ENCODE data around the gene DNM3. TPM values are rescaled to one million over a fixed set of nuclear protein-coding genes. Genes with fewer than 3 reads are reported as not detected.

Gene DNM3
- total RNA-seq, 1 experiment from 2014 or later: 0.11 TPM

DNA sequence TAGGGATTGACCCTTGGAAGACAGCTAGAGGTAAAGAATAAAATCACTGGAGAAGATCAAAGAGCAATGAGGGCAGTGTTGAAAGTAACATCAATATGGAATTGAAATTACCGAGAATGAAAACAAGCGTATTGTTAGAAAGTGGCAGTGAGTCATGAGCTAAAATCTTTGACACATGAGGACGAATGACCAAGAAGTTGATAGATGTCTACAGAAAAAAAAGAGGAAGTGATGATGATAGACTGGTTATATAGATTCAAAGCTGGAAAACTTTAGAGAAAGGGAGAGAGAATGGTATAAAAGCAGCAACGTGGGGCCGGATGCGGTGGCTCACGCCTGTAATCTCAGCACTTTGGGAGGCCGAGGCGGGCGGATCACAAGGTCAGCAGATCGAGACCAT, 12.5 kb upstream of the DNM3 start:
- Histone ChIP-seq H3K4me3 (ENCODE audit: low read depth, low read length) (no peak overlapping the region), H3K27me3 (replicated peaks; ENCODE audit: control insufficient read depth, insufficient read depth, low read length) (no peaks in the 10 kb centered on the region), H3K36me3 (ENCODE audit: control insufficient read depth, insufficient read depth, low read length) (no peaks in the 10 kb centered on the region), H3K9me3 (peaks cover 13% of the 10 kb centered on the region; the same call in 1 of the 2 replicates), H3K4me1 (no peaks in the 10 kb centered on the region)
- no peak overlapping the region for H3K4me3 Mint-ChIP-seq (ENCODE audit: unreplicated experiment)
- ChIA-PET POLR2A (no interaction called here), CTCF (no interaction called here)
- no peak for DNase-seq
- no peaks in the 10 kb centered on the region for H3K4me1 Mint-ChIP-seq (ENCODE audit: low read depth, unreplicated experiment)
- H3K36me3 Mint-ChIP-seq (ENCODE audit: insufficient read depth, unreplicated experiment): no peaks in the 10 kb centered on the region
- intact Hi-C loops (cut with micrococcal nuclease; ENCODE audit: unreplicated experiment): no loop called here
- no TSS peak for BruUV-seq (replicated peaks)
- TF ChIP-seq, protein P1, sequence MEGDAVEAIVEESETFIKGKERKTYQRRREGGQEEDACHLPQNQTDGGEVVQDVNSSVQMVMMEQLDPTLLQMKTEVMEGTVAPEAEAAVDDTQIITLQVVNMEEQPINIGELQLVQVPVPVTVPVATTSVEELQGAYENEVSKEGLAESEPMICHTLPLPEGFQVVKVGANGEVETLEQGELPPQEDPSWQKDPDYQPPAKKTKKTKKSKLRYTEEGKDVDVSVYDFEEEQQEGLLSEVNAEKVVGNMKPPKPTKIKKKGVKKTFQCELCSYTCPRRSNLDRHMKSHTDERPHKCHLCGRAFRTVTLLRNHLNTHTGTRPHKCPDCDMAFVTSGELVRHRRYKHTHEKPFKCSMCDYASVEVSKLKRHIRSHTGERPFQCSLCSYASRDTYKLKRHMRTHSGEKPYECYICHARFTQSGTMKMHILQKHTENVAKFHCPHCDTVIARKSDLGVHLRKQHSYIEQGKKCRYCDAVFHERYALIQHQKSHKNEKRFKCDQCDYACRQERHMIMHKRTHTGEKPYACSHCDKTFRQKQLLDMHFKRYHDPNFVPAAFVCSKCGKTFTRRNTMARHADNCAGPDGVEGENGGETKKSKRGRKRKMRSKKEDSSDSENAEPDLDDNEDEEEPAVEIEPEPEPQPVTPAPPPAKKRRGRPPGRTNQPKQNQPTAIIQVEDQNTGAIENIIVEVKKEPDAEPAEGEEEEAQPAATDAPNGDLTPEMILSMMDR (IDR thresholded peaks at IDR 0.05; ENCODE audit: insufficient read depth in 1 of 2, low read depth in 1 of 2, low read length in 1 of 2, severe bottlenecking in 1 of 2, unreplicated experiment in 1 of 2): no peak
- H3K27ac Mint-ChIP-seq (ENCODE audit: unreplicated experiment): no peak overlapping the region
- peaks cover 2% of the 10 kb centered on the region for H3K27me3 Mint-ChIP-seq (ENCODE audit: insufficient read depth, unreplicated experiment)
- H3K9me3 Mint-ChIP-seq (ENCODE audit: unreplicated experiment): peaks cover 38% of the 10 kb centered on the region

DNA sequence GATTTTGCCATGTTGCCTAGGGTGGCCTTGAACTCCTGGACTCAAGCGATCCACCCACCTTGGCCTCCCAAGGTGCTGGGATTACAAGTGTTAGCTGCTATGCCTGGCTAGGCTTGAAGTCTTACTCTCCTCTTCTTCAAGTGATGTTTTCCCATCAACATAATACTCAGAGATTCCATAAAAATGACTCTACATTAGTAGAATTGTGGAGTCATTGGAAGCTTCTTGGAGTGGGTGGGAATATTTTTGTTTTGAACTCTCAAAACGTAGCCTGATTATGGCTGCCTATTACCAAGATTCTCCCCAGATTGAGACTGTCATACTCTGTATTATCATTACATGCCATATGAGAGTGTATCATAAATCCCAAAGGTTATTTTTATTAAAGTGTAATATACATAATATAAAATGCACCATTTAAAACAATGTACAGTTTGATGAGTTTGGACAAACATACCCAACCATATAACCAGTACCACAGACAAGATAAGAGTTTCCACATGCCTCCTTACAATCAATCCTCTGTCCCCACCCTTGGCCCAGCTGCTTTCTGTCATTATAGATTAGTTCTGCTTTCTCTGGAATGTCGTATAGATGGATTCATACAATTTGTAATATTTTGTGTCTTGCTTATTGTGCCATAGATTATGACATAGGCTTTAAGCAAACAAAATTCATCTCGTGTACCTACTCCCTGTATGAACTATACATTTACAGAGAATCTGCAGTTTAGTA, 8.0 kb upstream of the DNM3 start:
- no peak overlapping the region for H3K27ac Mint-ChIP-seq (ENCODE audit: unreplicated experiment)
- CTCF ChIA-PET: no interaction called here

DNA sequence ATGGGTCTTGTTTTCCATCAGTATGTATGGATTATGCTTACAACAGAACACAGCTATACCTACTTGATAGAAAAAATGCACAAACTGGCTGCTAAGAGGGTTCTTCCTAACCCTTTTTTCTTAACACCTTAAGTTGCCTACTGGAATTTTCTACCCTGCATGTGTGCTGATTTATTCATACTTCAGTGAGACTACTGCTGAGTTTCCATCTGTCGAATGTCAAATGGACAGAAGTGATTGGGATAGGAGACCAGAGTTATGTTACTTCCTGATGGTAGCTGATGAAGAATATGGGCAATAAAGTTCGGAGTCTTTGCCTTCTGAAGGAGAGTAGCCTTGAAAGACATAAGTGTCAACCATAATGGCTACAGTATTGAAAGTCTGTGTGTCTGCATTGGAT, 6.5 kb upstream of the DNM3 start:
- H3K36me3 ChIP-seq (ENCODE audit: control insufficient read depth, insufficient read depth, low read length): no peaks in the 10 kb centered on the region
- H3K4me3 ChIP-seq (ENCODE audit: low read depth, low read length): no peak overlapping the region
- H3K9me3 ChIP-seq: no peaks in the 10 kb centered on the region
- no TSS peak for BruUV-seq (replicated peaks)
- Mint-ChIP-seq H3K27ac (ENCODE audit: unreplicated experiment) (no peak overlapping the region), H3K4me1 (ENCODE audit: low read depth, unreplicated experiment) (no peaks in the 10 kb centered on the region), H3K36me3 (ENCODE audit: insufficient read depth, unreplicated experiment) (no peaks in the 10 kb centered on the region), H3K9me3 (ENCODE audit: unreplicated experiment) (no peaks in the 10 kb centered on the region), H3K27me3 (ENCODE audit: insufficient read depth, unreplicated experiment) (peaks cover 9% of the 10 kb centered on the region), H3K4me3 (ENCODE audit: unreplicated experiment) (no peak overlapping the region)
- no peaks in the 10 kb centered on the region for H3K27me3 ChIP-seq (replicated peaks; ENCODE audit: control insufficient read depth, insufficient read depth, low read length)
- CTCF ChIA-PET: no interaction called here
- no peak for DNase-seq
- POLR2A ChIA-PET: no interaction called here
- H3K4me1 ChIP-seq: no peaks in the 10 kb centered on the region
- TF ChIP-seq, protein P1 (IDR thresholded peaks at IDR 0.05; ENCODE audit: insufficient read depth in 1 of 2, low read depth in 1 of 2, low read length in 1 of 2, severe bottlenecking in 1 of 2, unreplicated experiment in 1 of 2): no peak
- intact Hi-C loops (cut with micrococcal nuclease; ENCODE audit: unreplicated experiment): no loop called here

More for the DNA sequence above, 8.0 kb upstream of the DNM3 start:
- POLR2A ChIA-PET: no interaction called here
- DNase-seq: no peak
- BruUV-seq (replicated peaks): no TSS peak
- H3K36me3 Mint-ChIP-seq (ENCODE audit: insufficient read depth, unreplicated experiment): no peaks in the 10 kb centered on the region
- Histone ChIP-seq H3K4me3 (ENCODE audit: low read depth, low read length) (no peak overlapping the region), H3K4me1 (no peaks in the 10 kb centered on the region), H3K9me3 (no peaks in the 10 kb centered on the region), H3K36me3 (ENCODE audit: control insufficient read depth, insufficient read depth, low read length) (no peaks in the 10 kb centered on the region), H3K27me3 (replicated peaks; ENCODE audit: control insufficient read depth, insufficient read depth, low read length) (no peaks in the 10 kb centered on the region)
- H3K9me3 Mint-ChIP-seq (ENCODE audit: unreplicated experiment): peaks cover 7% of the 10 kb centered on the region
- TF ChIP-seq, protein P1 (IDR thresholded peaks at IDR 0.05; ENCODE audit: insufficient read depth in 1 of 2, low read depth in 1 of 2, low read length in 1 of 2, severe bottlenecking in 1 of 2, unreplicated experiment in 1 of 2): no peak
- intact Hi-C loops (cut with micrococcal nuclease; ENCODE audit: unreplicated experiment): no loop called here
- H3K4me3 Mint-ChIP-seq (ENCODE audit: unreplicated experiment): no peak overlapping the region
- peaks cover 2% of the 10 kb centered on the region for H3K27me3 Mint-ChIP-seq (ENCODE audit: insufficient read depth, unreplicated experiment)
- H3K4me1 Mint-ChIP-seq (ENCODE audit: low read depth, unreplicated experiment): no peaks in the 10 kb centered on the region

Measured in Caco-2 (cell line).